Liver (tissue), 9 donors: ENCODE data around the gene THBS2. TPM values are rescaled to one million over a fixed set of nuclear protein-coding genes. Genes with fewer than 3 reads are reported as not detected.

Experiments
- DNase-seq: peaks from one replicate; pipeline ENCODE4 v3.0.0-alpha.2; 2017; ENCODE audit warnings: low spot score
- H3K27ac ChIP-seq, 2 donors: one replicate each; pipeline ENCODE4 v1.7.0; 2013; ENCODE audit warnings: inconsistent platforms in 2 of 2, low read length in 2 of 2, control low read depth in 1 of 2, low read depth in 1 of 2, mild to moderate bottlenecking in 1 of 2
- H3K27me3 ChIP-seq, 4 donors: one replicate each; pipeline versions ENCODE4 v1.6.1 to v1.7.0; 2013; ENCODE audit warnings: low read length in 3 of 4, inconsistent platforms in 1 of 4, mild to moderate bottlenecking in 1 of 4, moderate library complexity in 1 of 4; ENCODE audit not compliant: control insufficient read depth in 4 of 4, insufficient read depth in 4 of 4
- H3K36me3 ChIP-seq, 4 donors: one replicate each; pipeline versions ENCODE4 v1.6.1 to v1.7.0; 2013; ENCODE audit warnings: low read length in 3 of 4, mild to moderate bottlenecking in 3 of 4, low read depth in 1 of 4, moderate library complexity in 1 of 4; ENCODE audit not compliant: control insufficient read depth in 4 of 4, insufficient read depth in 3 of 4
- H3K4me1 ChIP-seq, 4 donors: one replicate each; pipeline versions ENCODE4 v1.6.1 to v1.7.0; 2013; ENCODE audit warnings: low read length in 3 of 4, mild to moderate bottlenecking in 3 of 4, moderate library complexity in 1 of 4; ENCODE audit not compliant: control insufficient read depth in 4 of 4, insufficient read depth in 4 of 4
- H3K4me3 ChIP-seq, 3 donors: one replicate each; pipeline versions ENCODE4 v1.6.1 to v1.7.0; 2013; ENCODE audit warnings: low read length in 3 of 3, control low read depth in 1 of 3, low read depth in 1 of 3, mild to moderate bottlenecking in 1 of 3
- H3K9ac ChIP-seq, 2 donors: one replicate each; pipeline ENCODE4 v1.7.0; 2013; ENCODE audit warnings: low read length in 2 of 2, mild to moderate bottlenecking in 2 of 2, moderate library complexity in 2 of 2, control low read depth in 1 of 2, low read depth in 1 of 2
- H3K9me3 ChIP-seq, 4 donors: one replicate each; pipeline versions ENCODE4 v1.6.1 to v1.7.0; 2013; ENCODE audit warnings: low read length in 3 of 4; ENCODE audit not compliant: control insufficient read depth in 4 of 4
- EGR1 ChIP-seq, 2 donors: IDR thresholded peaks; 2 replicates each; pipeline ENCODE4 v1.6.1; 2016 to 2018; ENCODE audit warnings: antibody characterized with exemption in 2 of 2, low read depth in 2 of 2
- FOXA1 ChIP-seq: IDR thresholded peaks from 2 replicates; pipeline ENCODE4 v1.6.1; 2016; ENCODE audit warnings: antibody characterized with exemption
- FOXA2 ChIP-seq: IDR thresholded peaks from 2 replicates; pipeline ENCODE4 v1.6.1; 2016; ENCODE audit warnings: antibody characterized with exemption
- GABPA ChIP-seq, 2 donors: IDR thresholded peaks in 1 of 2; conservative IDR thresholded peaks in 1 of 2; 2 replicates each; pipeline ENCODE4 v1.6.1; 2016; ENCODE audit warnings: antibody characterized with exemption in 2 of 2, mild to moderate bottlenecking in 1 of 2, moderate library complexity in 1 of 2
- HNF4A ChIP-seq, 2 donors: conservative IDR thresholded peaks; 2 replicates each; pipeline ENCODE4 v1.6.1; 2016; ENCODE audit warnings: antibody characterized with exemption in 2 of 2, mild to moderate bottlenecking in 2 of 2
- HNF4G ChIP-seq: IDR thresholded peaks from 2 replicates; pipeline ENCODE4 v1.6.1; 2016; ENCODE audit warnings: antibody characterized with exemption
- JUND ChIP-seq, 2 donors: IDR thresholded peaks; 2 replicates each; pipeline ENCODE4 v1.6.1; 2016; ENCODE audit warnings: antibody characterized with exemption in 2 of 2
- NR2F2 ChIP-seq: IDR thresholded peaks from 2 replicates; pipeline ENCODE4 v1.6.1; 2016; ENCODE audit warnings: antibody characterized with exemption
- RAD21 ChIP-seq, 2 donors: IDR thresholded peaks; 2 replicates each; pipeline ENCODE4 v1.6.1; 2016; ENCODE audit warnings: antibody characterized with exemption in 2 of 2, mild to moderate bottlenecking in 2 of 2
- RXRA ChIP-seq, 2 donors: IDR thresholded peaks; 2 replicates each; pipeline ENCODE4 v1.6.1; 2017 to 2018; ENCODE audit warnings: antibody characterized with exemption in 2 of 2, mild to moderate bottlenecking in 1 of 2
- SP1 ChIP-seq: IDR thresholded peaks from 2 replicates; pipeline ENCODE4 v1.6.1; 2018; ENCODE audit warnings: antibody characterized with exemption, mild to moderate bottlenecking
- TAF1 ChIP-seq: conservative IDR thresholded peaks from 2 replicates; pipeline ENCODE4 v1.6.1; 2016; ENCODE audit warnings: antibody characterized with exemption, mild to moderate bottlenecking
- YY1 ChIP-seq: IDR thresholded peaks from 2 replicates; pipeline ENCODE4 v1.6.1; 2016; ENCODE audit warnings: antibody characterized with exemption, mild to moderate bottlenecking
- WGBS: extraction: QIAGEN DNeasy Blood & Tissue Kit; methylation state at CpG from one replicate; pipeline ENCODE4 v1.1.7; 2013; 5-methylcytosine and 5-hydroxymethylcytosine counted together
- polyA plus RNA-seq, 2 donors: library from polyadenylated mRNA; stranded (reverse) in 1 of 2; unstranded in 1 of 2; fragments of 200-250 nt in 1 of 2; fragments of >200 nt in 1 of 2; fragmentation: Nextera tagmentation in 1 of 2; extraction: Ambion mirVana in 1 of 2; gene quantifications; one replicate each; pipeline versions ENCODE4 v1.2.1 to v1.2.3, GENCODE V29; 2013 to 2015
- total RNA-seq, 2 donors: library from RNA; depleted of rRNA; stranded (reverse); fragments of >200 nt; gene quantifications; one replicate each; pipeline ENCODE4 v1.2.3, GENCODE V29; 2014
- TF ChIP-seq, protein P1 (sequence below): IDR thresholded peaks from 2 replicates; pipeline ENCODE4 v1.6.1; 2016; ENCODE audit warnings: antibody characterized with exemption
- TF ChIP-seq, protein P2 (sequence below): IDR thresholded peaks from 2 replicates; pipeline ENCODE4 v1.6.1; 2016; ENCODE audit warnings: antibody characterized with exemption, mild to moderate bottlenecking
- TF ChIP-seq, protein P3 (sequence below): fragments of 150-350 bp; IDR thresholded peaks from 2 replicates; pipeline ENCODE4 v1.5.1; 2017; ENCODE audit warnings: improper control_type of control experiment, low read depth, low read length; ENCODE audit not compliant: missing input control
- TF ChIP-seq, protein P4 (sequence below): IDR thresholded peaks from 2 replicates; pipeline ENCODE4 v1.6.1; 2016; ENCODE audit warnings: antibody characterized with exemption
- TF ChIP-seq, protein P5 (sequence below): IDR thresholded peaks from 2 replicates; pipeline ENCODE4 v1.6.1; 2016; ENCODE audit warnings: antibody characterized with exemption
- donor health status: healthy.
- donor health status: healthy.
- donor health status: healthy.
- donor health status: healthy.
- donor health status: healthy.

The THBS2 gene
- total and polyA plus RNA-seq, 4 donors, result 0.35 to 7.6 (median 6.2) TPM

DNA sequence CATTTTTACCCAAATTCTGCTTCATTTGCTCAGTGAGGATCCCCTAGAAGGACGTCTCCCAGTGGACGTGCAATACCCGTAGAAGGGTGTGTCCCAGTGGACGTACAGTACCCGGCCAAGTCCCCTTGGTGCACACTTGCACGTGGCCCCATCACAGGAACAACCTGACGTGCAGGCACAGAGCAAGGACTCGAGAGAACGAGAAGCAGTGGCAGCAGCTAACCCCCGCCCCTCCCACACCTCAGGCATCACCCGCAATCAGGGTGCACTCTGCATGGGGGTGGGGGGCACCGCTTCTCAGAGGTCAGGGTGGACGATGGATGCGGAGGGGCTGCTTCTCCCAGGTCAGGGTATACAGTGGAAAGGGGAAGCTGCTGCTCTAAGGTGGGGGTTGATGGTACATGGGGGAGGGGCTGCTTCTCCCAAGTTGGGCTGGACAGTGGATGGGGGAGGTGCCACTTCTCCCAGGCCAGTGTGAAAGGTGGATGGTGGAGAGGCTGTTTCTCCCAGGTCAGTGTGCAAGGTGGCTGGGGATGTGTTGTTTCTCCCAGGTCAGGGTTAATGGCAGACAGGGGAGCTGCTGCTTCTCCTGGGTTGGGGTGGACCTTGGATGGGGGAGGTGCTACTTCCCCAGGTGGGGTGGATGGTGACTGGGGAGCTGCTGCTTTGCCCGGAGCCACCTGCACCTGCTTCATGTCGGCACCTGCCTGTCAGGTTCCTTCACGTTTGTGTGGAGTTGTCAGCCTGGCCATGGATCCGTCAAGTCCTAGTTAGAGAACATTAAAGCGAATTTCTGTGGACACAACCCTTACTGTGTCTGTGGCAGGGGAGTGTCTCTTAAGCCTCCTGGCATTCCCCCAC lies 1.0 kb upstream of the THBS2 start:
- no peak overlapping the region for H3K27ac ChIP-seq
- 31% methylated on average over 19 of the region's 19 CpGs for WGBS
- H3K4me3 ChIP-seq, result no peak overlapping the region
- H3K4me1 ChIP-seq, result peaks cover 0 to 7% (median 0%) of the 10 kb centered on the region in 4 donors
- H3K9ac ChIP-seq, result no peak overlapping the region
- H3K36me3 ChIP-seq, result no peaks in the 10 kb centered on the region
- H3K27me3 ChIP-seq, result peaks cover 0 to 30% (median 4%) of the 10 kb centered on the region in 4 donors
- peaks cover 0 to 4% (median 0%) of the 10 kb centered on the region in 4 donors for H3K9me3 ChIP-seq
- no peak for DNase-seq
- TF ChIP-seq FOXA1 (no peak), YY1 (no peak), EGR1 (IDR thresholded peaks at IDR 0.05; ENCODE audit: low read depth in 2 of 2) (no peak), RXRA (IDR thresholded peaks at IDR 0.05) (no peak), SP1 (no peak), RAD21 (IDR thresholded peaks at IDR 0.05) (no peak), GABPA (IDR thresholded peaks at IDR 0.05 in 1 of 2, conservative IDR thresholded peaks at IDR 0.05 in 1 of 2) (no peak)
- TF ChIP-seq, protein P1, sequence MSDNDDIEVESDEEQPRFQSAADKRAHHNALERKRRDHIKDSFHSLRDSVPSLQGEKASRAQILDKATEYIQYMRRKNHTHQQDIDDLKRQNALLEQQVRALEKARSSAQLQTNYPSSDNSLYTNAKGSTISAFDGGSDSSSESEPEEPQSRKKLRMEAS, result no peak
- TF ChIP-seq, protein P2, sequence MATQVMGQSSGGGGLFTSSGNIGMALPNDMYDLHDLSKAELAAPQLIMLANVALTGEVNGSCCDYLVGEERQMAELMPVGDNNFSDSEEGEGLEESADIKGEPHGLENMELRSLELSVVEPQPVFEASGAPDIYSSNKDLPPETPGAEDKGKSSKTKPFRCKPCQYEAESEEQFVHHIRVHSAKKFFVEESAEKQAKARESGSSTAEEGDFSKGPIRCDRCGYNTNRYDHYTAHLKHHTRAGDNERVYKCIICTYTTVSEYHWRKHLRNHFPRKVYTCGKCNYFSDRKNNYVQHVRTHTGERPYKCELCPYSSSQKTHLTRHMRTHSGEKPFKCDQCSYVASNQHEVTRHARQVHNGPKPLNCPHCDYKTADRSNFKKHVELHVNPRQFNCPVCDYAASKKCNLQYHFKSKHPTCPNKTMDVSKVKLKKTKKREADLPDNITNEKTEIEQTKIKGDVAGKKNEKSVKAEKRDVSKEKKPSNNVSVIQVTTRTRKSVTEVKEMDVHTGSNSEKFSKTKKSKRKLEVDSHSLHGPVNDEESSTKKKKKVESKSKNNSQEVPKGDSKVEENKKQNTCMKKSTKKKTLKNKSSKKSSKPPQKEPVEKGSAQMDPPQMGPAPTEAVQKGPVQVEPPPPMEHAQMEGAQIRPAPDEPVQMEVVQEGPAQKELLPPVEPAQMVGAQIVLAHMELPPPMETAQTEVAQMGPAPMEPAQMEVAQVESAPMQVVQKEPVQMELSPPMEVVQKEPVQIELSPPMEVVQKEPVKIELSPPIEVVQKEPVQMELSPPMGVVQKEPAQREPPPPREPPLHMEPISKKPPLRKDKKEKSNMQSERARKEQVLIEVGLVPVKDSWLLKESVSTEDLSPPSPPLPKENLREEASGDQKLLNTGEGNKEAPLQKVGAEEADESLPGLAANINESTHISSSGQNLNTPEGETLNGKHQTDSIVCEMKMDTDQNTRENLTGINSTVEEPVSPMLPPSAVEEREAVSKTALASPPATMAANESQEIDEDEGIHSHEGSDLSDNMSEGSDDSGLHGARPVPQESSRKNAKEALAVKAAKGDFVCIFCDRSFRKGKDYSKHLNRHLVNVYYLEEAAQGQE, result no peak
- TF ChIP-seq, protein P3, sequence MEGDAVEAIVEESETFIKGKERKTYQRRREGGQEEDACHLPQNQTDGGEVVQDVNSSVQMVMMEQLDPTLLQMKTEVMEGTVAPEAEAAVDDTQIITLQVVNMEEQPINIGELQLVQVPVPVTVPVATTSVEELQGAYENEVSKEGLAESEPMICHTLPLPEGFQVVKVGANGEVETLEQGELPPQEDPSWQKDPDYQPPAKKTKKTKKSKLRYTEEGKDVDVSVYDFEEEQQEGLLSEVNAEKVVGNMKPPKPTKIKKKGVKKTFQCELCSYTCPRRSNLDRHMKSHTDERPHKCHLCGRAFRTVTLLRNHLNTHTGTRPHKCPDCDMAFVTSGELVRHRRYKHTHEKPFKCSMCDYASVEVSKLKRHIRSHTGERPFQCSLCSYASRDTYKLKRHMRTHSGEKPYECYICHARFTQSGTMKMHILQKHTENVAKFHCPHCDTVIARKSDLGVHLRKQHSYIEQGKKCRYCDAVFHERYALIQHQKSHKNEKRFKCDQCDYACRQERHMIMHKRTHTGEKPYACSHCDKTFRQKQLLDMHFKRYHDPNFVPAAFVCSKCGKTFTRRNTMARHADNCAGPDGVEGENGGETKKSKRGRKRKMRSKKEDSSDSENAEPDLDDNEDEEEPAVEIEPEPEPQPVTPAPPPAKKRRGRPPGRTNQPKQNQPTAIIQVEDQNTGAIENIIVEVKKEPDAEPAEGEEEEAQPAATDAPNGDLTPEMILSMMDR, result no peak

DNA sequence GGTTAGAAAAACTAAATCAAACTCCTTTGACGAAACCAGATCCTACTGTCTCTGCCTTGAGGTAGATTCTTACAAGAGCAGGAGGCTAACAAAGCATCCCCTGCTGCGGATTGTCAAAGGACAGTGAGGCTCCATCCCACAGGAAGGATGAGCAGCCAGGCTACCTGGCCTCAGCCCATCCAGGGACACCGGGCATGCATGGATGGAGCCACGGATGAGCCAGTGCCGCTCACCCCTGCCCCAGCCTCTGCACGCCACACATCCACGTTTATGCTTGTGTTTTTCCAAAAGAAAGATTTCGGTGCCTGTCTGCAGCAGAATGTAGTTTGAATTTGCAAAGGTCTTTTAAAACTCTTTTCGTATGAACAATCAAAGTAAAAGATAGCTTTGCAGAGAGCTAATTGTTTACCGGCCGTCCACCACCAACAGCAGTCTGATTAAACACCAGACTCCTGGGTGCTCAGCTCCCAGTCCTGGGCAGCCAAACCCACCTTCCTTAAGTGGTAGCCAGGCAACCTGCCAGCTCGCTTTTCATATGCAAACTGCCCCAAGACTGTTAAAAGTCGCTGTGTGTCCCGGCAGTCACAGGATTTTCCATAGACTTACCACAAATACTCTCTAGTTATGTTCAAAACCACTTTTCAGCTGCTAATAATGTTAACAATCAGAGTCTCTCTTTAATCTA lies 999 bp downstream of the THBS2 start:
- no peak for DNase-seq
- H3K4me3 ChIP-seq, result peak overlapping the region in 2 of 3 donors; percentile 10 to 13
- TF ChIP-seq HNF4G (no peak), NR2F2 (no peak), EGR1 (IDR thresholded peaks at IDR 0.05; ENCODE audit: low read depth in 2 of 2) (no peak), RAD21 (IDR thresholded peaks at IDR 0.05) (no peak), JUND (IDR thresholded peaks at IDR 0.05) (no peak), TAF1 (no peak), HNF4A (conservative IDR thresholded peaks at IDR 0.05) (no peak), SP1 (no peak), FOXA2 (no peak)
- TF ChIP-seq, protein P4, sequence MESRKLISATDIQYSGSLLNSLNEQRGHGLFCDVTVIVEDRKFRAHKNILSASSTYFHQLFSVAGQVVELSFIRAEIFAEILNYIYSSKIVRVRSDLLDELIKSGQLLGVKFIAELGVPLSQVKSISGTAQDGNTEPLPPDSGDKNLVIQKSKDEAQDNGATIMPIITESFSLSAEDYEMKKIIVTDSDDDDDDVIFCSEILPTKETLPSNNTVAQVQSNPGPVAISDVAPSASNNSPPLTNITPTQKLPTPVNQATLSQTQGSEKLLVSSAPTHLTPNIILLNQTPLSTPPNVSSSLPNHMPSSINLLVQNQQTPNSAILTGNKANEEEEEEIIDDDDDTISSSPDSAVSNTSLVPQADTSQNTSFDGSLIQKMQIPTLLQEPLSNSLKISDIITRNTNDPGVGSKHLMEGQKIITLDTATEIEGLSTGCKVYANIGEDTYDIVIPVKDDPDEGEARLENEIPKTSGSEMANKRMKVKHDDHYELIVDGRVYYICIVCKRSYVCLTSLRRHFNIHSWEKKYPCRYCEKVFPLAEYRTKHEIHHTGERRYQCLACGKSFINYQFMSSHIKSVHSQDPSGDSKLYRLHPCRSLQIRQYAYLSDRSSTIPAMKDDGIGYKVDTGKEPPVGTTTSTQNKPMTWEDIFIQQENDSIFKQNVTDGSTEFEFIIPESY, result no peak
- TF ChIP-seq, protein P2, result no peak
- TF ChIP-seq, protein P5, sequence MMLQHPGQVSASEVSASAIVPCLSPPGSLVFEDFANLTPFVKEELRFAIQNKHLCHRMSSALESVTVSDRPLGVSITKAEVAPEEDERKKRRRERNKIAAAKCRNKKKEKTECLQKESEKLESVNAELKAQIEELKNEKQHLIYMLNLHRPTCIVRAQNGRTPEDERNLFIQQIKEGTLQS, result no peak
- peaks cover 0 to 4% (median 0%) of the 10 kb centered on the region in 4 donors for H3K9me3 ChIP-seq
- H3K27me3 ChIP-seq, result peaks cover 0 to 30% (median 4%) of the 10 kb centered on the region in 4 donors
- H3K27ac ChIP-seq, result peak overlapping the region in 1 of 2 donors; percentile 40
- 13% methylated on average over 14 of the region's 14 CpGs for WGBS
- H3K36me3 ChIP-seq, result no peaks in the 10 kb centered on the region
- peaks cover 0 to 7% (median 0%) of the 10 kb centered on the region in 4 donors for H3K4me1 ChIP-seq
- no peak overlapping the region for H3K9ac ChIP-seq
